HG02970 (cell line): ENCODE measurements around the gene GCNT3.
"Not testable (repeated sequence)": the region's sequence is repeated elsewhere in the genome, so short reads cannot be mapped to it uniquely, and the experiment has no call there.

Experiments used
- ATAC-seq: cut with Tn5 transposase; IDR thresholded peaks from one replicate; pipeline ENCODE4 v1.9.1; 2021; ENCODE audit warnings: mild to moderate bottlenecking, moderate library complexity, moderate number of reproducible peaks; ENCODE audit not compliant: unreplicated experiment, low FRiP score

The GCNT3 gene

GRCh38 chr15:59615661-59616060, 4.1 kb downstream of the GCNT3 start:
- ATAC-seq: no peak

- no peak for ATAC-seq
These were observed 4.8 kb downstream of the GCNT3 start for GRCh38 chr15:59616379-59616778.

GRCh38 chr15:59618406-59618805, 6.8 kb downstream of the GCNT3 start:
- ATAC-seq: no peak

- ATAC-seq: no peak
These were observed 10.7 kb downstream of the GCNT3 start for GRCh38 chr15:59622289-59622688.

GRCh38 chr15:59632714-59633113, 21.1 kb downstream of the GCNT3 start:
- no peak for ATAC-seq

GRCh38 chr15:59636184-59636583, 24.6 kb downstream of the GCNT3 start:
- no peak for ATAC-seq

GRCh38 chr15:59637507-59637906, 25.9 kb downstream of the GCNT3 start:
- not testable (repeated sequence) for ATAC-seq

GRCh38 chr15:59642351-59642750, 30.8 kb downstream of the GCNT3 start:
- ATAC-seq: no peak

- ATAC-seq: no peak
These were observed 33.2 kb downstream of the GCNT3 start for GRCh38 chr15:59644756-59645155.

GRCh38 chr15:59645812-59646211, 34.2 kb downstream of the GCNT3 start:
- not testable (repeated sequence) for ATAC-seq

GRCh38 chr15:59646277-59646676, 34.7 kb downstream of the GCNT3 start:
- no peak for ATAC-seq

GRCh38 chr15:59647085-59647484, 35.5 kb downstream of the GCNT3 start:
- no peak for ATAC-seq

- ATAC-seq: no peak
These were observed 38.0 kb downstream of the GCNT3 start for GRCh38 chr15:59649603-59650002.

- no peak for ATAC-seq
These were observed 42.5 kb downstream of the GCNT3 start for GRCh38 chr15:59654046-59654445.

GRCh38 chr15:59656897-59657634, 45.5 kb downstream of the GCNT3 start, which contains the start of gene GTF2A2:
Gene GTF2A2, minus strand, starts transcription at chr15:59657515. Its CDS starts 5,238 bp downstream, at chr15:59652277.
- ATAC-seq: peak; percentile 95

GRCh38 chr15:59657635-59658125, 46.1 kb downstream of the GCNT3 start:
- ATAC-seq: no peak

- ATAC-seq: no peak
These were observed 47.8 kb downstream of the GCNT3 start for GRCh38 chr15:59659366-59659765.

GRCh38 chr15:59662260-59662659, 50.7 kb downstream of the GCNT3 start:
- ATAC-seq: no peak

GRCh38 chr15:59668556-59668955, 57.0 kb downstream of the GCNT3 start:
- no peak for ATAC-seq
